ENCODE results near the gene ATF7.
"Not testable (repeated sequence)": the region's sequence is repeated elsewhere in the genome, so short reads cannot be mapped to it uniquely, and the experiment has no call there.

Gene ATF7

DNA sequence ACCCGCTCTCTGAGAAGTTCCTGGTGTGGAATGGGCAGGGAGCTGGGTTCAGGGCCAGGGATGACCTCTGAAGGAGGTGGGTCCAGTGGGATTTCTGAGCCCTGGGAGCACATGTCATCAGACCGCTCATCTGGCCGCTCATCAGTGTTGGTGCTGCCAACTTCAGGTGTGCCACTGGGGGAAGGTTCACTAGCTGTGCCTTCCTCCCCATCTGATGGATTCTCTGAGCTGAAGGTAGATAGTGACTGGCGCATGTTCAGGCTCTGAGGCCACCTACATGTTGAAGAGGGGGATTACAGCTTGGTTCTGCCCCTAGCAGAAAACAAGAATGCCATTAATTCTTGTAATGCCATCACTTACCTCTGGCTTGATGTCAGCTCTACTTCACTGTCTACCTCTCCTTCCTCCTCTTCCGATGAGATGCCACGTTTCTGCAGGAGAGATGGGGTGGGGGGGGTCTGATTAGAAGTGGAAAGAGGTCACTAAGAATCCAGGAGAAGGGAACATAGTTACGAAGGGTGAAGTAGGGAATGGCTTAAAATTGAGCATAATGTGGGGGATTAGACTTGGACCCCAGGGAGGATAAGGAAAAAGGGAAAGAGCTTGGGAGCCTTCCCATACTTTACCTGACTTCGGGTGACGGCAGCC, 144.1 kb downstream of the ATF7 start:
- no peaks in the 10 kb centered on the region for H3K9me2 ChIP-seq (ENCODE audit: low read depth, low read length)
- peaks cover 91% of the 10 kb centered on the region for H3K36me3 ChIP-seq (ENCODE audit: insufficient read depth, low read length)
- TF ChIP-seq, protein P1, sequence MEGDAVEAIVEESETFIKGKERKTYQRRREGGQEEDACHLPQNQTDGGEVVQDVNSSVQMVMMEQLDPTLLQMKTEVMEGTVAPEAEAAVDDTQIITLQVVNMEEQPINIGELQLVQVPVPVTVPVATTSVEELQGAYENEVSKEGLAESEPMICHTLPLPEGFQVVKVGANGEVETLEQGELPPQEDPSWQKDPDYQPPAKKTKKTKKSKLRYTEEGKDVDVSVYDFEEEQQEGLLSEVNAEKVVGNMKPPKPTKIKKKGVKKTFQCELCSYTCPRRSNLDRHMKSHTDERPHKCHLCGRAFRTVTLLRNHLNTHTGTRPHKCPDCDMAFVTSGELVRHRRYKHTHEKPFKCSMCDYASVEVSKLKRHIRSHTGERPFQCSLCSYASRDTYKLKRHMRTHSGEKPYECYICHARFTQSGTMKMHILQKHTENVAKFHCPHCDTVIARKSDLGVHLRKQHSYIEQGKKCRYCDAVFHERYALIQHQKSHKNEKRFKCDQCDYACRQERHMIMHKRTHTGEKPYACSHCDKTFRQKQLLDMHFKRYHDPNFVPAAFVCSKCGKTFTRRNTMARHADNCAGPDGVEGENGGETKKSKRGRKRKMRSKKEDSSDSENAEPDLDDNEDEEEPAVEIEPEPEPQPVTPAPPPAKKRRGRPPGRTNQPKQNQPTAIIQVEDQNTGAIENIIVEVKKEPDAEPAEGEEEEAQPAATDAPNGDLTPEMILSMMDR (IDR thresholded peaks at IDR 0.05; ENCODE audit: low read length), result peak; percentile 40; the same call in 1 of the 2 replicates
- no peak for TF ChIP-seq EZH2 (IDR thresholded peaks at IDR 0.05; ENCODE audit: borderline replicate concordance, low read length)
- H3F3A ChIP-seq (ENCODE audit: insufficient read depth, low read length), result peaks cover 7% of the 10 kb centered on the region; the same call in 1 of the 2 replicates
- H3K79me2 ChIP-seq (ENCODE audit: insufficient read depth, low read length), result no peaks in the 10 kb centered on the region
- H3K9me3 ChIP-seq (ENCODE audit: low read length), result no peaks in the 10 kb centered on the region
- H2AFZ ChIP-seq (ENCODE audit: low read length), result no peak overlapping the region
- H3K27ac ChIP-seq (ENCODE audit: low read depth, low read length, poor library complexity, severe bottlenecking), result no peak overlapping the region
- H3K4me2 ChIP-seq (ENCODE audit: low read length), result no peak overlapping the region
- no peaks in the 10 kb centered on the region for H3K4me1 ChIP-seq (ENCODE audit: insufficient read depth, low read length, severe bottlenecking)
- no peaks in the 10 kb centered on the region for H4K20me1 ChIP-seq (ENCODE audit: insufficient read depth, low read length)
- no peak overlapping the region for H3K4me3 ChIP-seq (ENCODE audit: low read depth, low read length, poor library complexity, severe bottlenecking)
- no peaks in the 10 kb centered on the region for H3K27me3 ChIP-seq (ENCODE audit: insufficient read depth, low read length)
- H3K9ac ChIP-seq (ENCODE audit: low read length), result no peak overlapping the region

DNA sequence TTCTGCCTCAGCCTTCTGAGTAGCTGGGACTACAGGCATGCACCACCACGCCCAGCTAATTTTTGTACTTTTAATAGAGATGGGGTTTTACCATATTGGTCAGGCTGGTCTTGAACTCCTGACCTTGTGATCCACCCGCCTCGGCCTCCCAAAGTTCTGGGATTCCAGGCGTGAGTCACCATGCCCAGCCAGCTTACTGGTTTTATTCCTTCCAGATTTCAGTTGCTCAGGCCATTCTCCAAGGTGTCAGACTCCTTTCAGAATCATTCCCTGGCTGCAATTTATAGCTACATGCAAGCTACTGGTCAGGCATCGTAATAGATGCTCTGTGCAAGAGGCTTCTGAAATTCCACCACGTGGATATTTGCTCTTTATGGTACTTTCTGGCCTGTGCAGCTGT, 144.7 kb downstream of the ATF7 start:
- not testable (repeated sequence) for H3K4me1 ChIP-seq (ENCODE audit: insufficient read depth, low read length, severe bottlenecking); H4K20me1 ChIP-seq (ENCODE audit: insufficient read depth, low read length); H3K27me3 ChIP-seq (ENCODE audit: insufficient read depth, low read length); H3K9me3 ChIP-seq (ENCODE audit: low read length); H3K79me2 ChIP-seq (ENCODE audit: insufficient read depth, low read length); H3K4me2 ChIP-seq (ENCODE audit: low read length); H2AFZ ChIP-seq (ENCODE audit: low read length); H3F3A ChIP-seq (ENCODE audit: insufficient read depth, low read length); H3K27ac ChIP-seq (ENCODE audit: low read depth, low read length, poor library complexity, severe bottlenecking); H3K4me3 ChIP-seq (ENCODE audit: low read depth, low read length, poor library complexity, severe bottlenecking); H3K9me2 ChIP-seq (ENCODE audit: low read depth, low read length); H3K9ac ChIP-seq (ENCODE audit: low read length)
- peaks cover 96% of the 10 kb centered on the region for H3K36me3 ChIP-seq (ENCODE audit: insufficient read depth, low read length)

DNA sequence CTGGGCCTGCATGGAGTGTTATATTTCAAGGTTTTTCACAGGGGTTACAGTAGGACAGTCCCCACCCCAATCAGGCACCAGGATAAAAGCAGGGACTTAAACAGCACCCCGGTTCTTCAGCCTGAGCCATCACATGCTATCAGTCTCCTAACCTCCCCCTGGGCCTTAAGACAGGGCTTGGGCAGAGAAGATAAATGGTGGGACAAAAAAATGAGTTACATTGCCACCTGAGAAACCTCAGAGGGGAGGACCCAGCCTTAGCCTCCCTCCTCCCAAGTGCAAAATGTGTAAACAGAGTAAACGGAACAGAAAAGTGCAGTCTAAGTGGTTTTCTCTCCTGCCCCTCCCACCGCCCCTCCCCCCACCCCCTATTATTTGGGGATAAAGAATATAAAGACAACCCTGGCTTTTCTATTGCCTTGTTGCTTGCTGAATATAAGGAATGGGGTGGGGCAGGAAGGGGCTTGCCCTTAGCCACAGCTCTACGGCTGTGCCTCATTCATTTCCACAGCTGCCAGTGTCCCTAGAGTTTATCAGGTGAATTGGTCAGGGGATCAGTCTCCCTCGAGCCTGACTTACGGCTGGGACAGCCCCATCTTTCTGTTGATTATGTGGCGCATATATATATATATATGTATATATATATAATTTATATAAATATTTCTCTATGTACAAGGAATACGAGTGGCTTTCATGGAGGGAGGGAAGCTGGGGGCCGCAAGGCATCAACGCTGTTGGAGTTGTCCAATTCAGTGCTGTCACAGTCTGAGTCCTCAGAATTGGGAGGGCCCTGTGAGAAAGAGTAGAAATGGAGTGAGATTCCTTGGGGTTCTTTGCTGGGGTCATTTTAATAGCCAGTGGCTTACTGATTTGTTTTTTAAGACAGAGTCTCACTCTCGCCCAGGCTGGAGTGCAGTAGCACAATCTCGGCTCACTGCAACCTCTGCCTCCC, 145.4 kb downstream of the ATF7 start:
- TF ChIP-seq EZH2 (IDR thresholded peaks at IDR 0.05; ENCODE audit: borderline replicate concordance, low read length), result no peak
- TF ChIP-seq, protein P1 (IDR thresholded peaks at IDR 0.05; ENCODE audit: low read length), result no peak
- Histone ChIP-seq H3K27me3 (ENCODE audit: insufficient read depth, low read length) (no peaks in the 10 kb centered on the region), H3K4me1 (ENCODE audit: insufficient read depth, low read length, severe bottlenecking) (no peaks in the 10 kb centered on the region), H4K20me1 (ENCODE audit: insufficient read depth, low read length) (no peaks in the 10 kb centered on the region), H3K27ac (ENCODE audit: low read depth, low read length, poor library complexity, severe bottlenecking) (no peak overlapping the region), H3F3A (ENCODE audit: insufficient read depth, low read length) (peaks cover 7% of the 10 kb centered on the region; the same call in 1 of the 2 replicates), H3K4me3 (ENCODE audit: low read depth, low read length, poor library complexity, severe bottlenecking) (no peak overlapping the region), H3K9me3 (ENCODE audit: low read length) (no peaks in the 10 kb centered on the region), H3K4me2 (ENCODE audit: low read length) (no peak overlapping the region), H3K36me3 (ENCODE audit: insufficient read depth, low read length) (peaks cover 96% of the 10 kb centered on the region), H2AFZ (ENCODE audit: low read length) (no peak overlapping the region), H3K9me2 (ENCODE audit: low read depth, low read length) (no peaks in the 10 kb centered on the region), H3K79me2 (ENCODE audit: insufficient read depth, low read length) (no peaks in the 10 kb centered on the region), H3K9ac (ENCODE audit: low read length) (no peak overlapping the region)
